Cerebellar cortex (tissue), 1 donor: ENCODE results near the gene CENPB.
"Not testable (repeated sequence)": the region's sequence is repeated elsewhere in the genome, so short reads cannot be mapped to it uniquely, and the experiment has no call there.

Experiments used
- DNase-seq: peaks from one replicate; pipeline ENCODE4 v3.0.0-alpha.2; 2015; ENCODE audit warnings: low spot score

The CENPB gene, protein sequence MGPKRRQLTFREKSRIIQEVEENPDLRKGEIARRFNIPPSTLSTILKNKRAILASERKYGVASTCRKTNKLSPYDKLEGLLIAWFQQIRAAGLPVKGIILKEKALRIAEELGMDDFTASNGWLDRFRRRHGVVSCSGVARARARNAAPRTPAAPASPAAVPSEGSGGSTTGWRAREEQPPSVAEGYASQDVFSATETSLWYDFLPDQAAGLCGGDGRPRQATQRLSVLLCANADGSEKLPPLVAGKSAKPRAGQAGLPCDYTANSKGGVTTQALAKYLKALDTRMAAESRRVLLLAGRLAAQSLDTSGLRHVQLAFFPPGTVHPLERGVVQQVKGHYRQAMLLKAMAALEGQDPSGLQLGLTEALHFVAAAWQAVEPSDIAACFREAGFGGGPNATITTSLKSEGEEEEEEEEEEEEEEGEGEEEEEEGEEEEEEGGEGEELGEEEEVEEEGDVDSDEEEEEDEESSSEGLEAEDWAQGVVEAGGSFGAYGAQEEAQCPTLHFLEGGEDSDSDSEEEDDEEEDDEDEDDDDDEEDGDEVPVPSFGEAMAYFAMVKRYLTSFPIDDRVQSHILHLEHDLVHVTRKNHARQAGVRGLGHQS

GRCh38 chr20:3786665-3787323 lies at the start of gene CENPB:
Gene CENPB (minus strand): TSS chr20:3786740. CDS start chr20:3786483, 257 bp downstream.
- peak; percentile 79 for DNase-seq

- no peak for DNase-seq
Observed at GRCh38 chr20:3836132-3836531, 49.6 kb upstream of the CENPB start.

GRCh38 chr20:3829891-3830290 lies 43.4 kb upstream of the CENPB start:
- not testable (repeated sequence) for DNase-seq

GRCh38 chr20:3828798-3829197 lies 42.3 kb upstream of the CENPB start:
- DNase-seq = no peak

GRCh38 chr20:3826420-3826819 lies 39.9 kb upstream of the CENPB start:
- DNase-seq = no peak

DNA sequence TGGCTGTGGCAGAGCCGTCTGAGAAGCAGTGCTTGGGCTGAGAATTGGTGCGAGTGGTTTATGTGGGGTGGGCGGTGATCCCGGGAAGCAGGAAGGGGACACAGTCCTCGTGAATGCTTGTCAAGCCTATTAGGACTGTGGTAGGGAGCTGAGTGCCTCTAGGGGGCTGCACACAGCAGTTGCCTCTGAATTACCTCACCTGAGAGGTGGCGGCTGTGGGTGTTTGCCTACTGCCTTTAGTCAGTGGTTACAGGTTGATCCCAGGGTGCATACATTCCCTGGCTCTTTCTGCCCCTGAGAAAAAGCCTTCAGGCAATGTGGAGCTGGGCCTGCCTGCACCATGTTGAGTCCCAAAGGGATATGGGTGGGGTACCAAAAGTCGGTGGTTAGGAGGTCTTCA lies 39.0 kb upstream of the CENPB start:
- DNase-seq = no peak

DNA sequence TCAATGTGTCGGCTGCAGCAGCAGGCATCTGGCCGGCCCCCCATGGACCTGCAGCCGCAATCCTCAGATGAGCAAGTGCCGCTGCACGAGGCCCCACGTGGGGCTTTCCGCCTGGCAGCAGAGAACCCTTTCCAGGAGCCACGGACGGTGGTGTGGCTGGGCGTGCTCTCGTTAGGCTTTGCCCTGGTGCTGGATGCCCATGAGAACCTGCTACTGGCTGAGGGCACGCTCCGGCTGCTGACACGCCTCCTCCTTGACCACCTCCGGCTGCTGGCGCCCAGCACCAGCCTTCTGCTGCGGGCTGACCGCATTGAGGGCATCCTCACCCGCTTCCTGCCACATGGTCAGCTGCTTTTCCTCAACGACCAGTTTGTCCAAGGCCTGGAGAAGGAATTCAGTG lies 37.3 kb upstream of the CENPB start:
- DNase-seq = no peak

GRCh38 chr20:3821996-3822395 lies 35.5 kb upstream of the CENPB start:
- no peak for DNase-seq

DNA sequence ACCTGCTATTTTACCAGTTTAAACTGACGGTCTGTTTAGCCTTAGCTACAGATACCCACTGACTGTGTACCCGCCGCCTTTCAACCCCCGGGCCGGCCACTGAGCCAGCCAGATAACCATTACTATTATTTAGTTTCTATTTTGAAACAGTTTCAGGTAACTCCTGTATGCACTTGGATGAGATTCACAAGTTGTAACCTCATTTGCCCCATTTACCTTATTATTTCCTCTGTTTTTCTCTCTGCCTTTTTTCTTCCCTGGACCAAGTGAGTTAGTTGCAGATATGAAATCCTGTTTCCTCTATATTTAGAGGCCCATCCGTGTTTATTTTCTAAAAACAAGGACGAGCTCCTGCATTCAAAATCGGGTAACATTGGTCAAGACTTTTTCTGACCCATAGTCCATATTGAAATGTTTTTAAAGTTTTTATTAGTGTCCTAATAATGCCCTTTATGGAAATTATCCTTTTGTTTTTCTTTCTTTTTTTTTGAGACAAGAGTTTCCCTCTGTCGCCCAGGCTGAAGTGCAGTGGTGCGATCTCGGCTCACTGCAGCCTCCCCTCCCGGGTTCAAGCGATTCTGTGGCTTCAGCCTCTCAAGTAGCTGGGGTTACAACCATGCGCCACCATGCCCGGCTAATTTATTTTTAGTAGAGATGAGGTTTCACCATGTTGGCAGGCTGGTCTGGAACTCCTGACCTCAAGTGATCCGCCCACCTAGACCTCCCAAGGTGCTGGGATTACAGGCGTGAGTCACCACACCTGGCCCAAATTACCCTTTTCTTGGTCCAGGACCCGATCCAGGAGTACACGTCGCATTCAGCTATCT lies 34.6 kb upstream of the CENPB start:
- DNase-seq = no peak

DNA sequence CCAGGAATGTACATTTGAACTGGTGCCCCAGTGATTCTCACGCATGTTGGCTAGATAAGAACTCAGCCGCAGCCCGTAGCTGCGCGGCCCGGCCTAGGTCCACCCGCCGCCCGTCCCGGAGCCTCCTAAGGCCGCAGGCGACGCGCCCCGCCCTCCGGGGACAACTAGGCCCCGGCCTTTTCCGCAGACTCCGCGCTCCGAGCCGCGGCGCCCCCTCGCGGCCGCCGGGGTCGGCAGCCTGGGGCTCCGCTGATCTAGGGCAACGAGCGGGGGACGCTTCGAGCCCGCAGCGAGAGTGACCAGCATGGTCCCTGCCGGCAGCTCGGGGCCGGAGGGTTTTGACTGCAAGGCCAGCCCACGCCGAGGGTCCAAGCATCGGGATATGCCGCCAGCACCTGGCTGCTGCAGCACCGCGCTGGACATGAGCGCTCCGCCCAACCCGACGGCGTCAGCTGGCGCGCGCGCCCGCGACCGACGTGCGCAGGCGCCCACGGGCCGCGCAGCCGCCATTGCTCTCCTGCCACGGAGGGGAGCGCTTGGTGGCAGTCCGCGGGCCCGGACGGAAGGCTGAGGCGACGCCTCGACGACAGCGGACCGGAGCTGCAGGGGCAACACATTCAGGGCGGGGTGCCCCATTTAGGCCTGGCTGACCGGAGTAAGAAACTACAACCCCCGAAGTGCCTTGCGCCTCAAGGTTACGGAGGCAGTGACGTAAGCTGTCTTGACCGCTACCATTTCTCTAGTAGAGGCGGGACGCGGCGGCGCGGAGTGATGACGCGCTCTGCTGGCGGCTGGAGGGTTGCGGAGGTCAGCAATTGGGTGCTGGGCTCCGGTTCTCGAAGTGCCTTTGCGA lies 33.7 kb upstream of the CENPB start, which contains the start of gene AP5S1:
AP5S1 (plus strand) TSS at position 500 of the 853 bp plus-strand sequence. CDS start 1,571 bp downstream, outside the sequence.
- DNase-seq = peak; percentile 97

DNA sequence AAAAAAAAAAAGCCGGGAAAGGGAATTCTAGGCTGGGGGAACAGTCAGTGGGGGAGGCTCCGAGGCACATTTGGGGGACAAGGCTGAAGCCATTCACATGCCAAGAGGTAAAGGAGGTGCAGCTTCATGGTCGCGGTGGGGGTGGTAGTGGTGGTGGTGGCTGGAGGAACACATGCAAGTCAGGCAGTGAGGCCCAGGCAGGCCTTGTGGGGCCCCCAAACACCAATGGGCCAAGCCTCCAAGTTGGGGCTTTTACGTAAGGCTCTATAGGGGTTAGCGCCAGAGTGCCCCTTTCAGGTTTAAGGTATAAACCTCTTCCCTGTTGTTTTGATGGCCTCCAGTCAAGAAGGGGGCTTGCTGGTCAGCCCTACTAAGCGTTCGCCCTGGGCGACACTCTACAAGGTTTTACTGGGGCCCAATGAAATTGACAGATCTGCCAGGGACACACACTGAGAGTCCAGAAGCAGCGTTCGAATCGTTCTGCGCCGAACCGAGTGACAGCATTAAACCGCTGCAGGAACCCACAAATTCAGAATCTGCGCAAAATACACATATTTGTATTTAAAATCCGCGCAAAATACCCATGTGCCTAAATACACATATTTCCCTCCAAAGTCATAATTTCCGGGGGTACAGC lies 33.0 kb upstream of the CENPB start:
- no peak for DNase-seq

DNA sequence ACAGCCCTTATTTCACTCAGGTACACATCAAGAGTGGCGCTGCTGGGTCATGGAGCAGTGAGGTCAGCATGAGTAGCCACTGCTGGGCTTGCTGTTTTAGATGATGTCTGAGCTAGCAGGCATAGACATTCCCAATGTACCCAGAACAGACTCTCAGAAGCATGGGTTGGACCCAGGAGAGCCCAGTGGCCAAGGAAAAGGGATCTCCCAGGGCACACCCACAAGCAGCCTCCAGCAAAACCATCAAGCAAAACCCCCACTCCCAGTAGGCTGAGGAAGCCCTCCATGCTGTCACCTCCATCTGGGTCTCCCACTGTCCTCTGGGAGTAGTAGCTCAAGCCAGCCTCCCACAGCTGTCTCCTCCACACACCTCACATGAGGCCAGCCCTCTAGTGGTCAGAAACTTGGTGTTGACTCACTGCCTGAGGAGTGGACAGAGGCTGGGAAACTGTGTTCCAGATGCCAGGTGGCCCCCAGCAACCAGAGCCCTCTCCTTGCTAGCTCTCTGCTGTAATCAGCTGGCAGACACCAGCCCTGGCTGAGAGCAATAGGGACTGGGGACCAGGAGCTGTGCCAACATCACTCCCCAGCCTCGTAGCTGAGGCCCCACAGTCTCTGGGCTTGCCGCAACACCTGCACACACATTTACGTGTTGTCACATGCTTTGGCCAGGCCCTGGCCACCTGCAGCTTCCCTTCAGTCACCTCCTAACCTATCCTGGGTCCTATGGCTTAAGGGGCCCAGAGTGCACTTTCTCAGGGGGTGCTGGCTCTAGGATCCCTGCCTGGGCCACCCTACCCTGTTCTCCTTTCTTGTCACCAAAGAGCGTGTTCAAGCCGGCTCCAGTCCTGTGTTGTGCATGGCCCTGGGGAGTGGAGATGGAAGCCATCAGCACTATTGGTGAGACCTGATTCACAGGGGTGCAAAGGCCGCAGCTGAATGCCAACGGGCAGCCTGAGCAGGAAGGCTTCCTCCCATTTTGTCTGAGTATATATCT lies 31.9 kb upstream of the CENPB start:
- DNase-seq = peak; percentile 77

DNA sequence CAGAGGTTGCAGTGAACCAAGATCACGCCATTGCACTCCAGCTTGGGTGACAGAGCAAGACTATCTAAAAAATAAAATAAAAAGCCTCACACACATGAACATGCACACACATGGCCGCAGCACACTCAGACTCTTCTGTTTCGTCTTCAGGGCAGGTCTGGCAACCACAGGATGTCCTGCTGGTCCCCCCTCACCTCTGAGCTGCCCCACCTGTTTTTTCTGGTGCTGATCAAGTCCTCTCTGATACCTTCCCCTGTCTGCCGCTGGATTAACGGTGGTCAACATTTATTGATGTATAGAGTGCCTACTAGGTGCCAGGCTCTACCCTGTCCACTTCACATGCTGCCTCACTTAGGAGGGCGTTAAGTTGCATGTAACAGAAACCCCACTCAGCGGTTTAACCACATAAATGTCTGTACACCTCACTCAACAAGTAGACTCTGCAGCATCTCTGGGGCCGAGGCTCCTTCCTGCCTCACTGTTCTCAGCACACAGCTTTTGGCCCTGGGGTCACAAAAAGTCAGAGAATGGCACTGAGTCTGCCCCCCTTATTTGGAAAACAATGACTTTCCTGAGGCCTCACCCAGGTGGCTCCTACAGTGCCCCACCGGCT lies 29.3 kb upstream of the CENPB start:
- no peak for DNase-seq

DNA sequence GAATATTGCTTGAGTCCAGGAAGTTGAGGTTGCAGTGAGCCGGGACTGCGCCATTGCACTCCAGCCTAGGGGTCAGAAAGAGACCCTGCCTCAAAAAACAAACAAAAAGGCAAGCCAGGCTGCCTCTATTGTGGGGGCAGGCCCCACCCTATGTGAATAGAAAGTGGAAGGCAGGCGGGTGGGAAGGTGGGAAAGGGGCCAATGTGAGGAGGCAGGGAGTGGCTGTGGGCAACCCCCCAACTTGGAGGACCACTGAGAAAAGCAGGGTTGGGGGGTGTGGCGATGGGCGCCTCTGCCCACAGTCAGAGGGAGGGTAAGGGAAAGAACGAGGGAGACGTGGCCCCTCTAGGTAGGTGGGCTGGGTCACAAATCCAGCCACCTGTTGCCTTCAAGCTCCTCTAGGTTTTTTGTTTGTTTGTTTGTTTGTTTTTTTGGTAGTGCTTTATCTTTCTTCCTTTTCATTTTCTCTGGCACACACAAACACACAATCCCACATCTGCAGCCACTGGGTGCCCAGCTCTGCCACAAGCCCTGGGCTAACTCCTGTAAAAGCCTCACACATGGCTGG lies 28.5 kb upstream of the CENPB start:
- DNase-seq = no peak

DNA sequence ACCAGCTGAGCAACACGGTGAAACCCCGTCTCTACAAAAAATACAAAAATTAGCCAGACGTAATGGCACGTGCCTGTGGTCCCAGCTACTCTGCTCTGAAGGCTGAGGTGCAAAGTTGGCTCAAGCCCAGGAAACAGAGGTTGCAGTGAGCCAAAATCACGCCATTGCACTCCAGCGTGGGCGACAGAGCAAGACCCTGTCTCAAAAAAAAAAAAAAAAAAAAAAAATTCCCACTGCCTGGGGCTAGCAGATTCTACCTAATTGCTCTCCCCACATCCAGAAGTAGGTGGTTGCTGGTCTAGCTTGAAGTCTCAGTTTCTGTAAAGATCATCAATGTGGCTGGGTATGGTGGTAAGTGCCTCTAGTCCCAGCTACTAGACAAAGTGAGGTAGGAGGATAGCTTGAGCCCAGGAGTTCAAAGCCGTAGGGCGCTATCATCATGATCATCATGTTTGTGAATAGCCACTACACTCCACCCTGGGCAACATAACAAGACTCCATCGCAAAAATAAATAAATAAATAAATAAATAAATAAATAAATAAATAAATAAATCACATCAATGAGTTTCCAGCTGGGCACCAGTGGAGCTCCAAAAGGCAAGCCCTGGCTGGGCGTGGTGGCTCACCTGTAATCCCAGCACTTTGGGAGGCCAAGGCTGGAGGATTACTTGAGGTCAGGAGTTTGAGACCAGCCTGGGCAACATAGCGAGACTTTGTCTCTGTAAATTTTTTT lies 27.5 kb upstream of the CENPB start:
- no peak for DNase-seq

DNA sequence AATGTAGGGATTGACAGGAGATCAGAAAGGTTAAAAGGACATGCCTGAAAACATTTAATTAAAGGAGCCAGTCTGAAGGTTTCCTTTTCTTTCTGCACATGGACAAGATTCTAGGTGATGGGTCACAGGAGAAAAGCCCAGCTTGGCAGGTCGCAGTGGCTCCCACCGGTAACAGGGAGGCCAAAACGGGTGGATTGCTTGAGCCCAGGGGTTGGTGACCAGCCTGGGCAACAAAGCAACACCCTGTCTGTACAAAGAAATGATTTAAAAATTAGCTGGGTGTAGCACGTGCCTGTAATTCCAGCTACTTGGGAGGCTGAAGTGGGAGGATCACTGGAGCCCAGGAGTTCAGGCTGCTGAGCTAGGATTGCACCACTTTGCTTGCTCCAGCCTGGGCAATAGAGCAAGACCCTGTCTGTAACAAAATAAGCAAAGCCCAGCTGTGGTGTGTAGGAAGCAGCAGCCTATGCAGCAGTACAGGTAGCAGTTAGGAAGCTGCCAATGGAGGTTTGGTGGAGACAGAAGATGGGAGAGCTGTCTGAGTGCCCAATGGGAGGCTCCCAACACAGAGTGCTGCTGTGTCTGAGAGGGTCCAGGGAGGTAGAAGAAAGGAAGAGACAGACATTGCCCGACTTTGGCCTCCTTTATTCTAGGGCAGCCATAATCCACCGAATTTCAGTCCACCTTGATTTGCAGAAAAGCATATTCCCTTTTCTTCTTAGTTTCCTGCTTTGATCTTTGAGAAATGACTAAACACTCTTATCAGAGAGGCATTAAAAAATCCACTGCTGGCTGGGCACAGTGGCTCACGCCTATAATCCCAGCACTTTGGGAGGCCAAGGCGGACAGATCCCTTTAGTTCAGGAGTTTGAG lies 26.7 kb upstream of the CENPB start:
- DNase-seq = no peak

DNA sequence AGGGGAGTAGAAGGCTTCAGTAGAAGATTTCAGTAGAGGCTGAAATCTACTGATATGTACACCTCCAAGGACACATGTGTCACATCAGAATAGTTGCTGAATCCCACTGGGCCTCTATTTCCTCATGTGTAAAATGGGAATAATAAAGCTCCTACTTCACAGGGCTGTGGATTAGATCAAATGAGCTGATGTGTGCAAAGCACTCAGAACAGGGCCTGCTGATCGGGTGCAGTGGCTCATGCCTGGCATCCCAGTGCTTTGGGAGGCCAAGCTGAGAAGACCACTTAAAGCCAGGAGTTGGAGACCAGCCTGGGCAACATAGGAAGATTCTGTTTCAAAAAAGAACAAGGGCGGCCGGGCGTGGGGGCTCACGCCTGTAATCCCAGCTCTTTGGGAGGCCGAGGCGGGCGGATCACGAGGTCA lies 25.7 kb upstream of the CENPB start:
- no peak for DNase-seq
